Suprapubic skin (tissue), 3 donors: Measurements from ENCODE around the gene EPHA4.

Experiments used
- EP300 ChIP-seq: sonication (generic); formaldehyde crosslinking; IDR thresholded peaks from one replicate; pipeline ENCODE4 v1.6.1; 2017; ENCODE audit warnings: antibody characterized with exemption
- TF ChIP-seq, protein P1 (sequence below), 2 donors: fragments of 200-600 bp in 1 of 2; fragments of 450-650 bp in 1 of 2; sonication (generic) in 1 of 2; IDR thresholded peaks; one replicate each; pipeline ENCODE4 v1.5.1; 2016 to 2019; ENCODE audit warnings: antibody characterized with exemption in 2 of 2, mild to moderate bottlenecking in 1 of 2, moderate library complexity in 1 of 2

DNA sequence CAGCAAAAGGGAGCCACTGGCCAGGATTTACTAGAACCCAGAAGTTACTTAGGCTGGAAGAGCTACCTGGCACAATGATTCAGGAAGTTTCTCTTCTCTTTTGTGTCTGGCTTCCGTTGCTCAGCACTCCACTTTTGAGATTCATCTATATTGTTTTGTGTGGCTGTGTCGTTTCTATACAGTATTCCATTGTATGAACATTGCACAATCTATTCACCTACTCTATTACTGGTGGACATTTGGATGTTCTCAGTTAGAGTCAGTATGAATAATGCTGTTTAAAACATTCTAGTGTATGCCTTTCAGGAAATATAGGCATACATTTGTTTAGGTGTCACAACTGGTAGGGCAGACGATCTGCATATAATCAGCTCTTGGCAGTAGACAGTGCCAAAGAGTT lies 36.3 kb upstream of the EPHA4 start:
- TF ChIP-seq, protein P1, sequence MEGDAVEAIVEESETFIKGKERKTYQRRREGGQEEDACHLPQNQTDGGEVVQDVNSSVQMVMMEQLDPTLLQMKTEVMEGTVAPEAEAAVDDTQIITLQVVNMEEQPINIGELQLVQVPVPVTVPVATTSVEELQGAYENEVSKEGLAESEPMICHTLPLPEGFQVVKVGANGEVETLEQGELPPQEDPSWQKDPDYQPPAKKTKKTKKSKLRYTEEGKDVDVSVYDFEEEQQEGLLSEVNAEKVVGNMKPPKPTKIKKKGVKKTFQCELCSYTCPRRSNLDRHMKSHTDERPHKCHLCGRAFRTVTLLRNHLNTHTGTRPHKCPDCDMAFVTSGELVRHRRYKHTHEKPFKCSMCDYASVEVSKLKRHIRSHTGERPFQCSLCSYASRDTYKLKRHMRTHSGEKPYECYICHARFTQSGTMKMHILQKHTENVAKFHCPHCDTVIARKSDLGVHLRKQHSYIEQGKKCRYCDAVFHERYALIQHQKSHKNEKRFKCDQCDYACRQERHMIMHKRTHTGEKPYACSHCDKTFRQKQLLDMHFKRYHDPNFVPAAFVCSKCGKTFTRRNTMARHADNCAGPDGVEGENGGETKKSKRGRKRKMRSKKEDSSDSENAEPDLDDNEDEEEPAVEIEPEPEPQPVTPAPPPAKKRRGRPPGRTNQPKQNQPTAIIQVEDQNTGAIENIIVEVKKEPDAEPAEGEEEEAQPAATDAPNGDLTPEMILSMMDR (IDR thresholded peaks at IDR 0.05): no peak
- no peak for TF ChIP-seq EP300
